ENCODE results near the gene KRTAP7-1. TPM values are rescaled to one million over a fixed set of nuclear protein-coding genes. Genes with fewer than 3 reads are reported as not detected.

The KRTAP7-1 gene, protein sequence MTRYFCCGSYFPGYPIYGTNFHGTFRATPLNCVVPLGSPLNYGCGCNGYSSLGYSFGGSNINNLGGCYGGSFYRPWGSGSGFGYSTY
- not detected for total RNA-seq

DNA sequence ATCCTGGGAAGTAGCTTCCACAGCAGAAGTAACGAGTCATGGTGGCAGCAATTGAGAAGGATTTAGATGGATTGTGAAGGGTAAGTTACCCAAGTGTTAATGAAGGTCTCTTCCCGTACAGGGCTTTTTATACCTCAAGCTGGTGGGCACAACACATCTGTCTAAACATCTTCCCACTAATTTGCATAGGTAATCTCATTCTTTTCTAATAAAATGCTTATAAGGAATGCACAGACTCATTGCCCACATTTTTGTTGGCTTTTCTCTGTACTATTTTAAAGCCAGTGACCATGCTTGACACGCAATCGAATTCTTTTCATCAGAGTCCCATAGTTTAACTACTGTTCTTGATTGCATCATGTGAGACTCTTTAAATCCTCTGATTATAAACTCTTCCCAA lies at the start of gene KRTAP7-1:
KRTAP7-1 (minus strand) TSS at position 101 of the 400 bp plus-strand sequence; CDS start at position 40, 61 bp downstream.
- no peak within 1 kb of the TSS for H3K4me3 ChIP-seq
- TF ChIP-seq, protein P1, sequence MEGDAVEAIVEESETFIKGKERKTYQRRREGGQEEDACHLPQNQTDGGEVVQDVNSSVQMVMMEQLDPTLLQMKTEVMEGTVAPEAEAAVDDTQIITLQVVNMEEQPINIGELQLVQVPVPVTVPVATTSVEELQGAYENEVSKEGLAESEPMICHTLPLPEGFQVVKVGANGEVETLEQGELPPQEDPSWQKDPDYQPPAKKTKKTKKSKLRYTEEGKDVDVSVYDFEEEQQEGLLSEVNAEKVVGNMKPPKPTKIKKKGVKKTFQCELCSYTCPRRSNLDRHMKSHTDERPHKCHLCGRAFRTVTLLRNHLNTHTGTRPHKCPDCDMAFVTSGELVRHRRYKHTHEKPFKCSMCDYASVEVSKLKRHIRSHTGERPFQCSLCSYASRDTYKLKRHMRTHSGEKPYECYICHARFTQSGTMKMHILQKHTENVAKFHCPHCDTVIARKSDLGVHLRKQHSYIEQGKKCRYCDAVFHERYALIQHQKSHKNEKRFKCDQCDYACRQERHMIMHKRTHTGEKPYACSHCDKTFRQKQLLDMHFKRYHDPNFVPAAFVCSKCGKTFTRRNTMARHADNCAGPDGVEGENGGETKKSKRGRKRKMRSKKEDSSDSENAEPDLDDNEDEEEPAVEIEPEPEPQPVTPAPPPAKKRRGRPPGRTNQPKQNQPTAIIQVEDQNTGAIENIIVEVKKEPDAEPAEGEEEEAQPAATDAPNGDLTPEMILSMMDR (IDR thresholded peaks at IDR 0.05): no peak
- no peaks in the 10 kb centered on the region for H3K4me1 ChIP-seq
- H3K27ac ChIP-seq: no peak within 1 kb of the TSS
- no peaks in the 10 kb centered on the region for H3K36me3 ChIP-seq
- no peak for DNase-seq (ENCODE audit: low spot score)
- H3K9me3 ChIP-seq: peaks cover 0 to 11% of the 10 kb centered on the region in 2 donors
- H3K27me3 ChIP-seq: no peaks in the 10 kb centered on the region

DNA sequence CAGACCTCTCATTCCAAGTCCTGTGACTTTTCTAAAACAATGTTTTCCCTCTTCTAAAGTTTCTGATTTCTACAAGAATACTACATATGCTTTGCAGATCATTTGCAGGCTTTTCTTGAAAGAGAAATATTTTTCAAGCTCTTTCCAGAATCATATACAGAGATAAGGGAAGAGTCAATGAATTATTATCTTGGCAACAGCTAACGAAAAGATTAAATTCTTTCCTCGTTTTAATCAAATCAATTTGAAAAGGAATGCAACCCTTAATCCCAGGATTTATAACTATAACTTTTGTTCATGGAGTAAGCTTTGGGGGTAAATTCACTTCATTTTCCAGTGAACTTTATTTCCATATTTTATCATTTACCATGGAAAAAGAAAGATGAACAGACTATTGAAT lies 45.0 kb upstream of the KRTAP7-1 start:
- no peaks in the 10 kb centered on the region for H3K4me1 ChIP-seq
- H3K27me3 ChIP-seq: no peaks in the 10 kb centered on the region
- TF ChIP-seq, protein P1 (IDR thresholded peaks at IDR 0.05): no peak
- no peaks in the 10 kb centered on the region for H3K9me3 ChIP-seq
- H3K4me3 ChIP-seq: no peak overlapping the region
- H3K27ac ChIP-seq: no peak overlapping the region
- DNase-seq (ENCODE audit: low spot score): no peak
- no peaks in the 10 kb centered on the region for H3K36me3 ChIP-seq

DNA sequence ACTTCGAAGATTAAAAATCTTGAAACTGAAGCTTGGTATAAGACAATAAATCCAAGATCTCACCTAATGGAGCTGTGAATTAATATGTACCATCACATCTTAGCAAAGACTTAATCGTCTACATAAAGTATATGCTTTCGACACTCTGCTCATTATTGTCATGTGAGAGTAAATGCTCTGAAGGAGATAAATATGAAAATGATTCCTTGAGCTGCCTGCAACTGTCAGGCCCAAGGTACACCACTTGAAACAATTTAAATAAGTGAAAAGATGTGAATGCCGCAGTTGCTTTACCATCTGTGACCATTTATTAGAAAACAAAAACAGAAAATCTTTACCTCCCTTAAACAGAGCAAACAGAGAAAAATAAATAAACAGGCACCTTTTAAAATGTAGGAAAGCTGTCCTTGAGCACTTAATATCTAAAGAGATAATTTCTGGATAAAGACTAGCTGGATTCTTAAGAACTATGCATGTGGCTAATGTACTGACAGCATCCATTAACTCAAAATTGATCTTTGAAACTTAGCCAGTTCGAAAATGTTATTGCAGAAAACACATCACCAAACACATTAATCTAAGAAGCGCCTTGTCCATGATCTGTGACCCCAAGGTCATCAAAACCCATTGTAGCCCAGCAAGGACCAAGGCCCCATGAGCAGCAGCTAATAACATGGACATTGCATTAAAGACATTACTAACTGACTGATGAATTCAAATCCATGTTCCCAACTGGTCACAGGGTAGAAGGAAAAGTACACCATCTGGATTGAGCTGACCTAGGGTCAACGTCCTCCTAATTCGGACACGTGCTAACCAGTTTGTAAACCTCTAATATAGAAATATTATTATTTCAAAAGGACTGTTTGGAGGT lies 18.3 kb upstream of the KRTAP7-1 start:
- Histone ChIP-seq H3K36me3 (no peaks in the 10 kb centered on the region), H3K9me3 (no peaks in the 10 kb centered on the region), H3K27ac (no peak overlapping the region), H3K27me3 (no peaks in the 10 kb centered on the region), H3K4me1 (no peaks in the 10 kb centered on the region), H3K4me3 (no peak overlapping the region)
- no peak for DNase-seq (ENCODE audit: low spot score)
- TF ChIP-seq, protein P1 (IDR thresholded peaks at IDR 0.05): no peak

DNA sequence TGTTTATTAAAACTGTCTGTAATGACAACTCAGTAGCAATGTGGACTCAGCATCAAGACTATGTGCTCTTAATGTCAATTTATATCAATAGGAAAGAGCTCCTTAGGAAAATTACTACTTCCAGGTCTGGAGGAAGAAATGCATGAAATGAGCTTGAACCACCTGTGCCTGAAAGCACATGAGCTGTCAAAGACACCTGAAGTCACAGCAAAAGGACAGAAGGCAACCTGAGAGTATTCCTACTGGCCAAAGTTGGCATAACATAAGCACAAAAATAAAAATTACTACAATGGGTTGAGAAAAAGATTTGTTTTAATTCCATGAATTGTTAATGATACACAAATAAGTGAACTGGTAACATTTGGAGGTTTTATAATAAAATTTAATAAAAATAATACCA lies 13.4 kb upstream of the KRTAP7-1 start:
- TF ChIP-seq, protein P1 (IDR thresholded peaks at IDR 0.05): no peak
- Histone ChIP-seq H3K36me3 (no peaks in the 10 kb centered on the region), H3K27ac (no peak overlapping the region)

DNA sequence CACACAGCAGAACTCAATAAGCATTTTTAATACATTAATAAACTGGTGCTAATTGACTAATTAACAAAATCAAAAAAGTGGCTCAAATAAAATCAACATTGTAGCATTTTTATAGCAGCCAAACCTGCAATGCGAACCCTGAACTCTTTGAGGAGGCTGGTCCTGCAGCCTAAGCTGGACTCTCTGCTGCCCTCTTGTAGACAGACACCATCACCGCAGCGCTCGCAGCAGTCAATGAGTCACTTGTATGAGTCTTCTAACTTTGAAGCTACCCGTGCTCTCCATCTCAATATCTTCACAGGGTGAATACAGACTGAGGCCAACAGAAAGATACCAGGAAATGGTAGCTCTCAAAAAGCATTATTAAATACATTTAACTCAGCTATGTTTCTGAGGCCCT lies 9.7 kb upstream of the KRTAP7-1 start:
- Histone ChIP-seq H3K4me3 (no peak overlapping the region), H3K36me3 (no peaks in the 10 kb centered on the region), H3K9me3 (no peaks in the 10 kb centered on the region), H3K4me1 (no peaks in the 10 kb centered on the region), H3K27me3 (no peaks in the 10 kb centered on the region), H3K27ac (no peak overlapping the region)
- TF ChIP-seq, protein P1 (IDR thresholded peaks at IDR 0.05): peak in 1 of 2 donors; percentile 11
- no peak for DNase-seq (ENCODE audit: low spot score)

More for the DNA sequence above, 13.4 kb upstream of the KRTAP7-1 start:
- Histone ChIP-seq H3K9me3 (no peaks in the 10 kb centered on the region), H3K4me1 (no peaks in the 10 kb centered on the region), H3K4me3 (no peak overlapping the region), H3K27me3 (no peaks in the 10 kb centered on the region)
- no peak for DNase-seq (ENCODE audit: low spot score)
